Natural killer cell (primary cell): ENCODE data around the gene SOS1. TPM values are rescaled to one million over a fixed set of nuclear protein-coding genes. Genes with fewer than 3 reads are reported as not detected.

Experiments used
- ATAC-seq, 3 donors: fragments of 150-1000 bp in 2 of 3; fragments of 200-7000 bp in 1 of 3; cut with Tn5 transposase; 1 replicate in 1 of 3; 2 replicates in 2 of 3; pipeline ENCODE4 v1.10.0; 2021; ENCODE audit warnings: mild to moderate bottlenecking in 2 of 3, moderate library complexity in 2 of 3
- DNase-seq, 2 donors: peaks; one replicate each; pipeline versions ENCODE4 v3.0.0 to v3.0.0-alpha.2; 2013 to 2021; ENCODE audit warnings: mixed read lengths in 1 of 2
- H3K27ac ChIP-seq: one replicate; pipeline ENCODE4 v1.5.1; 2013; ENCODE audit warnings: mild to moderate bottlenecking, low read length
- H3K27me3 ChIP-seq: one replicate; pipeline ENCODE4 v1.6.1; 2013; ENCODE audit warnings: low read length; ENCODE audit not compliant: control insufficient read depth, insufficient read depth
- H3K36me3 ChIP-seq: one replicate; pipeline ENCODE4 v1.6.1; 2013; ENCODE audit warnings: low read length; ENCODE audit not compliant: control insufficient read depth, insufficient read depth
- H3K4me1 ChIP-seq: one replicate; pipeline ENCODE4 v1.6.1; 2013; ENCODE audit warnings: low read length; ENCODE audit not compliant: control insufficient read depth, insufficient read depth
- H3K4me3 ChIP-seq: one replicate; pipeline ENCODE4 v1.5.1; 2013; ENCODE audit warnings: low read length
- H3K9me3 ChIP-seq: one replicate; pipeline ENCODE4 v1.6.1; 2013; ENCODE audit warnings: low read length; ENCODE audit not compliant: control insufficient read depth, insufficient read depth
- H3K27ac Mint-ChIP-seq, 2 donors: one replicate each; pipeline ENCODE4 v1.8.0; 2022; ENCODE audit warnings: mild to moderate bottlenecking in 2 of 2, mixed read lengths in 2 of 2, moderate library complexity in 1 of 2
- H3K27me3 Mint-ChIP-seq, 2 donors: one replicate each; pipeline ENCODE4 v1.8.0; 2022; ENCODE audit warnings: low read depth in 2 of 2, mixed read lengths in 2 of 2
- H3K36me3 Mint-ChIP-seq: one replicate; pipeline ENCODE4 v1.8.0; 2022; ENCODE audit warnings: mixed read lengths
- H3K4me1 Mint-ChIP-seq, 2 donors: one replicate each; pipeline ENCODE4 v1.8.0; 2022; ENCODE audit warnings: mixed read lengths in 2 of 2
- H3K4me3 Mint-ChIP-seq: one replicate; pipeline ENCODE4 v1.8.0; 2022; ENCODE audit warnings: mild to moderate bottlenecking, moderate library complexity, mixed read lengths
- H3K9me3 Mint-ChIP-seq, 2 donors: one replicate each; pipeline ENCODE4 v1.8.0; 2022; ENCODE audit warnings: mixed read lengths in 2 of 2
- CTCF ChIP-seq: fragments of 200-600 bp; IDR thresholded peaks from one replicate; pipeline ENCODE4 v1.8.0; 2022; ENCODE audit warnings: antibody characterized with exemption
- whole genome bisulfite sequencing: methylation state at CpG from one replicate; pipeline ENCODE4 v1.1.7; 2013; ENCODE audit warnings: missing lambda C conversion rate; ENCODE audit not compliant: insufficient coverage; 5-methylcytosine and 5-hydroxymethylcytosine counted together
- intact Hi-C: fragments of 100-400 bp; cut with micrococcal nuclease; formaldehyde crosslinking; loops from one replicate; pipeline ENCODE4 v1.14.2; 2022
- total RNA-seq, 4 donors: library from RNA; stranded (reverse); fragments of 120-200 nt in 1 of 4; gene quantifications; one replicate each; pipeline versions ENCODE4 v1.2.3 to v1.2.4, GENCODE V29; 2013 to 2022

The SOS1 gene
- total RNA-seq, 3 donors from 2014 or later (not counting 1 experiment from before 2014, with no cell fraction given), result 32.6 to 73.9 (median 52.7) TPM

GRCh38 chr2:39114771-39115170 lies 6.1 kb downstream of the SOS1 start:
- Histone ChIP-seq H3K36me3 (no peaks in the 10 kb centered on the region), H3K4me1 (peaks cover 9% of the 10 kb centered on the region), H3K4me3 (no peak overlapping the region), H3K27ac (no peak overlapping the region), H3K27me3 (no peaks in the 10 kb centered on the region), H3K9me3 (no peaks in the 10 kb centered on the region)
- ATAC-seq (no peak), DNase-seq (no peak)
- no peak for TF ChIP-seq CTCF
- Mint-ChIP-seq H3K4me3 (no peak overlapping the region), H3K27me3 (no peaks in the 10 kb centered on the region), H3K4me1 (peaks cover 68 to 71% of the 10 kb centered on the region in 2 donors), H3K27ac (peak overlapping the region; percentile 21 to 62), H3K9me3 (no peaks in the 10 kb centered on the region), H3K36me3 (no peaks in the 10 kb centered on the region)
- over 99% methylated on average over 3 of the region's 3 CpGs for WGBS
- intact Hi-C loops, result no loop called here

GRCh38 chr2:39109537-39109936 lies 11.3 kb downstream of the SOS1 start:
- 75% methylated on average over 1 of the region's 1 CpG for WGBS
- H3K27me3 ChIP-seq, result no peaks in the 10 kb centered on the region
- Mint-ChIP-seq H3K9me3 (no peaks in the 10 kb centered on the region), H3K27me3 (no peaks in the 10 kb centered on the region), H3K4me3 (no peak overlapping the region), H3K36me3 (no peaks in the 10 kb centered on the region), H3K27ac (peak overlapping the region; percentile 29 to 32), H3K4me1 (peaks cover 50 to 55% of the 10 kb centered on the region in 2 donors)
- no peak for DNase-seq
- TF ChIP-seq CTCF, result no peak
- H3K4me1 ChIP-seq, result no peaks in the 10 kb centered on the region
- no peaks in the 10 kb centered on the region for H3K9me3 ChIP-seq
- no peaks in the 10 kb centered on the region for H3K36me3 ChIP-seq
- no peak for ATAC-seq
- intact Hi-C loops, result no loop called here
- no peak overlapping the region for H3K4me3 ChIP-seq
- H3K27ac ChIP-seq, result no peak overlapping the region

- Histone ChIP-seq H3K27ac (no peak overlapping the region), H3K4me3 (no peak overlapping the region), H3K9me3 (no peaks in the 10 kb centered on the region), H3K27me3 (no peaks in the 10 kb centered on the region), H3K4me1 (no peaks in the 10 kb centered on the region), H3K36me3 (no peaks in the 10 kb centered on the region)
- H3K27ac Mint-ChIP-seq, result peak overlapping the region; percentile 48 to 54
- ATAC-seq (no peak), DNase-seq (no peak)
- 88% methylated on average over 1 of the region's 1 CpG for WGBS
- TF ChIP-seq CTCF, result no peak
- no peaks in the 10 kb centered on the region for H3K27me3 Mint-ChIP-seq
- intact Hi-C loops, result no loop called here
- peaks cover 47 to 57% of the 10 kb centered on the region in 2 donors for H3K4me1 Mint-ChIP-seq
- H3K9me3 Mint-ChIP-seq, result no peaks in the 10 kb centered on the region
- H3K36me3 Mint-ChIP-seq, result no peaks in the 10 kb centered on the region
- no peak overlapping the region for H3K4me3 Mint-ChIP-seq
Observed at GRCh38 chr2:39108377-39108776, 12.5 kb downstream of the SOS1 start.

- Mint-ChIP-seq H3K36me3 (no peaks in the 10 kb centered on the region), H3K27me3 (no peaks in the 10 kb centered on the region), H3K27ac (peak overlapping the region; percentile 48 to 54), H3K4me1 (peaks cover 47 to 57% of the 10 kb centered on the region in 2 donors), H3K4me3 (no peak overlapping the region), H3K9me3 (no peaks in the 10 kb centered on the region)
- H3K4me3 ChIP-seq, result no peak overlapping the region
- no peak overlapping the region for H3K27ac ChIP-seq
- H3K9me3 ChIP-seq, result no peaks in the 10 kb centered on the region
- intact Hi-C loops, result no loop called here
- ATAC-seq (no peak), DNase-seq (no peak)
- WGBS, result 85% methylated on average over 2 of the region's 2 CpGs
- no peaks in the 10 kb centered on the region for H3K27me3 ChIP-seq
- H3K4me1 ChIP-seq, result no peaks in the 10 kb centered on the region
- no peak for TF ChIP-seq CTCF
- H3K36me3 ChIP-seq, result no peaks in the 10 kb centered on the region
Observed at GRCh38 chr2:39107724-39108273, 13.1 kb downstream of the SOS1 start.
